Stimulated activated CD8-positive, alpha-beta memory T cell treated with anti-CD3 and anti-CD28 coated beads, Interleukin-7, amount 100 ng/mL, for 48 hours (primary cell): Measurements from ENCODE around the gene LAMA3.

Experiments
- DNase-seq, 2 donors: peaks; one replicate each; pipeline ENCODE4 v3.0.0-alpha.2; 2020; ENCODE audit warnings: low read depth in 1 of 2; ENCODE audit errors: extremely low read depth in 1 of 2

Gene LAMA3

GRCh38 chr18:23927821-23928746 lies 238.8 kb downstream of the LAMA3 start:
- DNase-seq = no peak

- peak in 1 of 2 donors; percentile 27 for DNase-seq
Measured at GRCh38 chr18:23929362-23929930, 240.2 kb downstream of the LAMA3 start.

GRCh38 chr18:23930002-23930401 lies 240.7 kb downstream of the LAMA3 start:
- no peak for DNase-seq

GRCh38 chr18:23932385-23933067 lies 243.3 kb downstream of the LAMA3 start:
- DNase-seq = no peak

GRCh38 chr18:23933407-23933806 lies 244.2 kb downstream of the LAMA3 start:
- DNase-seq = no peak

GRCh38 chr18:23934252-23934651 lies 245.0 kb downstream of the LAMA3 start:
- DNase-seq = no peak

- DNase-seq = no peak
Measured at GRCh38 chr18:23934863-23935262, 245.6 kb downstream of the LAMA3 start.

- no peak for DNase-seq
Measured at GRCh38 chr18:23935804-23936203, 246.6 kb downstream of the LAMA3 start.

GRCh38 chr18:23936381-23936958 lies 247.2 kb downstream of the LAMA3 start:
- DNase-seq = no peak

- DNase-seq = no peak
Measured at GRCh38 chr18:23938043-23938756, 248.9 kb downstream of the LAMA3 start.

- no peak for DNase-seq
Measured at GRCh38 chr18:23938901-23939341, 249.7 kb downstream of the LAMA3 start.

GRCh38 chr18:23939366-23939765 lies 250.1 kb downstream of the LAMA3 start:
- no peak for DNase-seq

GRCh38 chr18:23939896-23940295 lies 250.6 kb downstream of the LAMA3 start:
- DNase-seq = no peak

GRCh38 chr18:23941791-23942190 lies 252.5 kb downstream of the LAMA3 start:
- no peak for DNase-seq

GRCh38 chr18:23943104-23943503 lies 253.9 kb downstream of the LAMA3 start:
- DNase-seq = peak in 1 of 2 donors; percentile 23

- DNase-seq = no peak
Measured at GRCh38 chr18:23943903-23944624, 254.8 kb downstream of the LAMA3 start.

GRCh38 chr18:23945416-23946079 lies 256.3 kb downstream of the LAMA3 start:
- no peak for DNase-seq

GRCh38 chr18:23949863-23950262 lies 260.6 kb downstream of the LAMA3 start:
- no peak for DNase-seq

GRCh38 chr18:23950644-23951043 lies 261.4 kb downstream of the LAMA3 start:
- DNase-seq = no peak
